ENCODE data around the gene GRK1. TPM values are rescaled to one million over a fixed set of nuclear protein-coding genes. Genes with fewer than 3 reads are reported as not detected.

The GRK1 gene
- total RNA-seq, 1 donor from 2014 or later, result not detected

GRCh38 chr13:113622791-113623490 lies 44.1 kb upstream of the GRK1 start:
- peaks cover 38% of the 10 kb centered on the region for H3K79me2 ChIP-seq (ENCODE audit: insufficient read depth, low read length)
- DNase-seq (ENCODE audit: low read depth) (no peak), FAIRE-seq (no peak)
- no peak overlapping the region for H3K4me2 ChIP-seq (ENCODE audit: low read length)
- no peak overlapping the region for H3K9ac ChIP-seq (ENCODE audit: low read length)
- no peaks in the 10 kb centered on the region for H3K27me3 ChIP-seq (ENCODE audit: insufficient read depth, low read length)
- Mint-ChIP-seq H3K4me3 (ENCODE audit: unreplicated experiment) (no peak overlapping the region), H3K36me3 (ENCODE audit: low read depth, unreplicated experiment) (peaks cover 14% of the 10 kb centered on the region), H3K4me1 (ENCODE audit: low read depth, unreplicated experiment) (peaks cover 6% of the 10 kb centered on the region), H3K9me3 (ENCODE audit: unreplicated experiment) (no peaks in the 10 kb centered on the region), H3K27me3 (ENCODE audit: low read depth, unreplicated experiment) (no peaks in the 10 kb centered on the region), H3K27ac (ENCODE audit: unreplicated experiment) (no peak overlapping the region)
- no peak overlapping the region for H3K27ac ChIP-seq (ENCODE audit: low read depth, low read length)
- peaks cover 10% of the 10 kb centered on the region for H3K4me1 ChIP-seq (ENCODE audit: insufficient read depth, low read length)
- no peak overlapping the region for H3K4me3 ChIP-seq (ENCODE audit: insufficient read depth, low read depth, low read length)
- H2AFZ ChIP-seq (ENCODE audit: low read depth, low read length), result no peak overlapping the region
- H3K9me3 ChIP-seq (ENCODE audit: insufficient read depth, low read depth, low read length), result no peaks in the 10 kb centered on the region
- peaks cover 71% of the 10 kb centered on the region for H4K20me1 ChIP-seq (ENCODE audit: insufficient read depth, low read length)
- TF ChIP-seq EZH2 (IDR thresholded peaks at IDR 0.05; ENCODE audit: insufficient read depth, low read length) (no peak), CTCF (IDR thresholded peaks at IDR 0.05; ENCODE audit: insufficient read depth, low read depth, low read length) (no peak)
- H3K36me3 ChIP-seq (ENCODE audit: insufficient read depth, low read length), result peaks cover 2% of the 10 kb centered on the region

GRCh38 chr13:113623491-113624234 lies 43.4 kb upstream of the GRK1 start:
- H4K20me1 ChIP-seq (ENCODE audit: insufficient read depth, low read length), result peaks cover 71% of the 10 kb centered on the region
- H3K9me3 Mint-ChIP-seq (ENCODE audit: unreplicated experiment), result no peaks in the 10 kb centered on the region
- peaks cover 19% of the 10 kb centered on the region for H3K36me3 Mint-ChIP-seq (ENCODE audit: low read depth, unreplicated experiment)

More at GRCh38 chr13:113623491-113624234, 43.4 kb upstream of the GRK1 start:
- Histone ChIP-seq H3K9me3 (ENCODE audit: insufficient read depth, low read depth, low read length) (no peaks in the 10 kb centered on the region), H3K27me3 (ENCODE audit: insufficient read depth, low read length) (no peaks in the 10 kb centered on the region), H3K4me1 (ENCODE audit: insufficient read depth, low read length) (peaks cover 10% of the 10 kb centered on the region), H3K4me2 (ENCODE audit: low read length) (no peak overlapping the region), H3K9ac (ENCODE audit: low read length) (no peak overlapping the region), H3K36me3 (ENCODE audit: insufficient read depth, low read length) (peaks cover 2% of the 10 kb centered on the region), H2AFZ (ENCODE audit: low read depth, low read length) (no peak overlapping the region), H3K79me2 (ENCODE audit: insufficient read depth, low read length) (peaks cover 38% of the 10 kb centered on the region), H3K4me3 (ENCODE audit: insufficient read depth, low read depth, low read length) (no peak overlapping the region), H3K27ac (ENCODE audit: low read depth, low read length) (no peak overlapping the region)
- peaks cover 6% of the 10 kb centered on the region for H3K4me1 Mint-ChIP-seq (ENCODE audit: low read depth, unreplicated experiment)
- H3K4me3 Mint-ChIP-seq (ENCODE audit: unreplicated experiment), result no peak overlapping the region
- no peak overlapping the region for H3K27ac Mint-ChIP-seq (ENCODE audit: unreplicated experiment)
- no peaks in the 10 kb centered on the region for H3K27me3 Mint-ChIP-seq (ENCODE audit: low read depth, unreplicated experiment)
- no peak for DNase-seq (ENCODE audit: low read depth)
- no peak for FAIRE-seq
- TF ChIP-seq CTCF (IDR thresholded peaks at IDR 0.05; ENCODE audit: insufficient read depth, low read depth, low read length), result no peak
- no peak for TF ChIP-seq EZH2 (IDR thresholded peaks at IDR 0.05; ENCODE audit: insufficient read depth, low read length)
